Activated CD4-positive, alpha-beta T cell treated with anti-CD3 and anti-CD28 coated beads for 36 hours (primary cell): ENCODE results near the gene DHRS2. TPM values are rescaled to one million over a fixed set of nuclear protein-coding genes. Genes with fewer than 3 reads are reported as not detected.

Experiments
- ATAC-seq: fragments of 200-7000 bp; cut with Tn5 transposase; one replicate; pipeline ENCODE4 v1.10.0; 2021; ENCODE audit warnings: mild to moderate bottlenecking, moderate library complexity
- CTCF ChIA-PET: fragments of 350-600 bp; sonication (Branson Sonifier 250); formaldehyde crosslinking; loops from one replicate; lab custom pipeline; 2021; ENCODE audit warnings: antibody characterized with exemption; lab: Charles Lee
- POLR2A ChIA-PET: fragments of 350-600 bp; sonication (Branson Sonifier 250); formaldehyde crosslinking; loops from one replicate; lab custom pipeline; 2021; ENCODE audit warnings: antibody characterized with exemption, inconsistent platforms; lab: Charles Lee
- DNase-seq: peaks from one replicate; pipeline ENCODE4 v3.0.0-alpha.2; 2020
- H3K27ac Mint-ChIP-seq: one replicate; pipeline ENCODE4 v1.8.0; 2021; ENCODE audit warnings: mixed read lengths
- H3K27me3 Mint-ChIP-seq: one replicate; pipeline ENCODE4 v1.8.0; 2021; ENCODE audit warnings: mixed read lengths
- H3K36me3 Mint-ChIP-seq: one replicate; pipeline ENCODE4 v1.8.0; 2021; ENCODE audit warnings: low read depth, mixed read lengths
- H3K4me1 Mint-ChIP-seq: one replicate; pipeline ENCODE4 v1.8.0; 2021; ENCODE audit warnings: mixed read lengths
- H3K4me3 Mint-ChIP-seq: one replicate; pipeline ENCODE4 v1.8.0; 2021; ENCODE audit warnings: mild to moderate bottlenecking, moderate library complexity, mixed read lengths
- H3K9me3 Mint-ChIP-seq: one replicate; pipeline ENCODE4 v1.8.0; 2021; ENCODE audit warnings: low read depth, mixed read lengths
- intact Hi-C, 2 experiments: fragments of 100-400 bp; cut with DNase I in 1 of 2; cut with micrococcal nuclease in 1 of 2; formaldehyde crosslinking; loops; one replicate each; pipeline versions ENCODE4 v1.14.2 to v1.15.1; 2022 to 2024; cut with DNase I, micrococcal nuclease
- total RNA-seq, 2 experiments: library from RNA; stranded (reverse); gene quantifications; one replicate each; pipeline ENCODE4 v1.2.3, GENCODE V29; 2021

The DHRS2 gene
- total RNA-seq, 2 experiments from 2014 or later: 3.1 to 3.7 TPM

- Mint-ChIP-seq H3K4me1 (no peaks in the 10 kb centered on the region), H3K9me3 (no peaks in the 10 kb centered on the region), H3K27me3 (no peaks in the 10 kb centered on the region), H3K4me3 (no peak overlapping the region), H3K36me3 (no peaks in the 10 kb centered on the region), H3K27ac (no peak overlapping the region)
- DNase-seq: no peak
- CTCF ChIA-PET: no interaction called here
- POLR2A ChIA-PET: no interaction called here
- ATAC-seq: no peak
- intact Hi-C loops: no loop called here
These were observed 14.3 kb downstream of the DHRS2 start for GRCh38 chr14:23650506-23650905.

GRCh38 chr14:23653051-23653450, 16.9 kb downstream of the DHRS2 start:
- ChIA-PET POLR2A (no interaction called here), CTCF (no interaction called here)
- H3K9me3 Mint-ChIP-seq: no peaks in the 10 kb centered on the region
- no peak for ATAC-seq
- no peaks in the 10 kb centered on the region for H3K36me3 Mint-ChIP-seq
- no peaks in the 10 kb centered on the region for H3K27me3 Mint-ChIP-seq
- H3K4me3 Mint-ChIP-seq: no peak overlapping the region
- H3K4me1 Mint-ChIP-seq: no peaks in the 10 kb centered on the region
- intact Hi-C loops: no loop called here
- H3K27ac Mint-ChIP-seq: no peak overlapping the region
- no peak for DNase-seq

GRCh38 chr14:23654231-23654630, 18.1 kb downstream of the DHRS2 start:
- CTCF ChIA-PET: no interaction called here

GRCh38 chr14:23657959-23658470, 21.9 kb downstream of the DHRS2 start:
- ChIA-PET POLR2A (no interaction called here), CTCF (interaction anchor here (1.1 to 2.3 kb wide), 2 partner anchors 26 to 69 kb away, joined by 3 to 8 read pairs; no protein-coding TSS in a partner anchor)
- intact Hi-C loops: no loop called here
- no peak for DNase-seq
- Mint-ChIP-seq H3K4me1 (no peaks in the 10 kb centered on the region), H3K36me3 (no peaks in the 10 kb centered on the region), H3K27me3 (peaks cover 2% of the 10 kb centered on the region), H3K27ac (no peak overlapping the region), H3K9me3 (no peaks in the 10 kb centered on the region), H3K4me3 (no peak overlapping the region)
- ATAC-seq: no peak

More at GRCh38 chr14:23654231-23654630, 18.1 kb downstream of the DHRS2 start:
- intact Hi-C loops: no loop called here
- ATAC-seq (no peak), DNase-seq (no peak)
- Mint-ChIP-seq H3K9me3 (no peaks in the 10 kb centered on the region), H3K27ac (no peak overlapping the region), H3K4me3 (no peak overlapping the region), H3K4me1 (no peaks in the 10 kb centered on the region), H3K27me3 (no peaks in the 10 kb centered on the region), H3K36me3 (no peaks in the 10 kb centered on the region)
- POLR2A ChIA-PET: no interaction called here

- Mint-ChIP-seq H3K27ac (no peak overlapping the region), H3K4me1 (no peaks in the 10 kb centered on the region), H3K27me3 (peaks cover 2% of the 10 kb centered on the region), H3K4me3 (no peak overlapping the region), H3K9me3 (no peaks in the 10 kb centered on the region), H3K36me3 (no peaks in the 10 kb centered on the region)
- ChIA-PET CTCF (interaction anchor here (0.8 kb wide), 1 partner anchor 29 kb away, joined by 3 read pairs; no protein-coding TSS in a partner anchor), POLR2A (no interaction called here)
- DNase-seq: peak; percentile 13
- peak; percentile 60 for ATAC-seq
- intact Hi-C loops: no loop called here
These were observed 24.4 kb downstream of the DHRS2 start for GRCh38 chr14:23660290-23661226.

GRCh38 chr14:23661542-23661941, 25.4 kb downstream of the DHRS2 start:
- DNase-seq: no peak
- intact Hi-C loops: no loop called here
- ChIA-PET CTCF (no interaction called here), POLR2A (no interaction called here)
- Mint-ChIP-seq H3K27ac (no peak overlapping the region), H3K9me3 (no peaks in the 10 kb centered on the region), H3K4me1 (no peaks in the 10 kb centered on the region), H3K4me3 (no peak overlapping the region), H3K36me3 (no peaks in the 10 kb centered on the region), H3K27me3 (peaks cover 2% of the 10 kb centered on the region)
- ATAC-seq: no peak

- DNase-seq (no peak), ATAC-seq (no peak)
- peaks cover 3% of the 10 kb centered on the region for H3K27me3 Mint-ChIP-seq
- no peak overlapping the region for H3K27ac Mint-ChIP-seq
- POLR2A ChIA-PET: no interaction called here
- no peaks in the 10 kb centered on the region for H3K9me3 Mint-ChIP-seq
- no peaks in the 10 kb centered on the region for H3K36me3 Mint-ChIP-seq
- CTCF ChIA-PET: no interaction called here
- intact Hi-C loops: no loop called here
- H3K4me1 Mint-ChIP-seq: no peaks in the 10 kb centered on the region
- no peak overlapping the region for H3K4me3 Mint-ChIP-seq
These were observed 27.0 kb downstream of the DHRS2 start for GRCh38 chr14:23663127-23663526.

GRCh38 chr14:23663711-23664110, 27.5 kb downstream of the DHRS2 start:
- Mint-ChIP-seq H3K27me3 (peaks cover 3% of the 10 kb centered on the region), H3K27ac (no peak overlapping the region), H3K36me3 (no peaks in the 10 kb centered on the region), H3K4me1 (no peaks in the 10 kb centered on the region), H3K4me3 (no peak overlapping the region), H3K9me3 (no peaks in the 10 kb centered on the region)
- intact Hi-C loops: no loop called here
- DNase-seq (no peak), ATAC-seq (no peak)
- ChIA-PET POLR2A (no interaction called here), CTCF (interaction anchor here (1.0 kb wide), 1 partner anchor 16 kb away, joined by 5 read pairs; no protein-coding TSS in a partner anchor)

GRCh38 chr14:23664207-23664885, 28.2 kb downstream of the DHRS2 start:
- Mint-ChIP-seq H3K27ac (no peak overlapping the region), H3K27me3 (peaks cover 3% of the 10 kb centered on the region), H3K36me3 (no peaks in the 10 kb centered on the region), H3K4me3 (no peak overlapping the region), H3K4me1 (no peaks in the 10 kb centered on the region), H3K9me3 (no peaks in the 10 kb centered on the region)
- DNase-seq (no peak), ATAC-seq (no peak)
- ChIA-PET CTCF (interaction anchor here (0.6 to 1.0 kb wide), 2 partner anchors 17 to 381 kb away, joined by 3 to 5 read pairs; no protein-coding TSS in a partner anchor), POLR2A (no interaction called here)
- intact Hi-C loops: no loop called here

- Mint-ChIP-seq H3K27ac (no peak overlapping the region), H3K27me3 (peaks cover 1% of the 10 kb centered on the region), H3K4me3 (no peak overlapping the region), H3K4me1 (no peaks in the 10 kb centered on the region), H3K9me3 (no peaks in the 10 kb centered on the region), H3K36me3 (no peaks in the 10 kb centered on the region)
- POLR2A ChIA-PET: interaction anchor here (0.7 kb wide), 2 partner anchors 16 to 470 kb away, joined by 6 to 8 read pairs; no protein-coding TSS in a partner anchor
- DNase-seq: no peak
- ATAC-seq: no peak
- intact Hi-C loops: no loop called here
- CTCF ChIA-PET: interaction anchor here (0.6 to 2.8 kb wide), 10 partner anchors 9 to 245 kb away, joined by 3 to 12 read pairs (median 3); no protein-coding TSS in a partner anchor
These were observed 29.3 kb downstream of the DHRS2 start for GRCh38 chr14:23665302-23666016.

- POLR2A ChIA-PET: no interaction called here
- intact Hi-C loops: no loop called here
- ATAC-seq: no peak
These were observed 31.0 kb downstream of the DHRS2 start for GRCh38 chr14:23667134-23667533.

More at GRCh38 chr14:23667134-23667533, 31.0 kb downstream of the DHRS2 start:
- CTCF ChIA-PET: interaction anchor here (0.6 to 2.8 kb wide), 4 partner anchors 11 to 263 kb away, joined by 3 to 12 read pairs (median 5); no protein-coding TSS in a partner anchor
- Mint-ChIP-seq H3K27me3 (peaks cover 1% of the 10 kb centered on the region), H3K4me3 (no peak overlapping the region), H3K27ac (no peak overlapping the region), H3K36me3 (no peaks in the 10 kb centered on the region), H3K4me1 (no peaks in the 10 kb centered on the region), H3K9me3 (no peaks in the 10 kb centered on the region)
- no peak for DNase-seq
